Calu3 (cell line): ENCODE results near the gene NECTIN1. TPM values are rescaled to one million over a fixed set of nuclear protein-coding genes. Genes with fewer than 3 reads are reported as not detected.

ENCODE experiments used
- BruUV-seq: library from RNA; stranded (reverse); fragments of 400-500 nt; replicated peaks from 2 replicates; lab custom pipeline; 2021; lab: Mats Ljungman, UMichigan
- CTCF ChIA-PET: fragments of 300-600 bp; sonication (Branson Sonifier 250); formaldehyde crosslinking; loops from one replicate; lab custom pipeline; 2022; ENCODE audit warnings: antibody characterized with exemption; lab: Charles Lee
- DNase-seq: peaks from one replicate; pipeline ENCODE4 v3.0.0; 2022
- H3K27ac Mint-ChIP-seq: one replicate; pipeline ENCODE4 v1.8.0; 2022; ENCODE audit warnings: mixed read lengths; ENCODE audit not compliant: unreplicated experiment
- H3K27me3 Mint-ChIP-seq: one replicate; pipeline ENCODE4 v1.8.0; 2022; ENCODE audit warnings: mixed read lengths; ENCODE audit not compliant: unreplicated experiment
- H3K36me3 Mint-ChIP-seq: one replicate; pipeline ENCODE4 v1.8.0; 2022; ENCODE audit warnings: mild to moderate bottlenecking, moderate library complexity, mixed read lengths; ENCODE audit not compliant: insufficient read depth, unreplicated experiment
- H3K4me1 Mint-ChIP-seq: one replicate; pipeline ENCODE4 v1.8.0; 2022; ENCODE audit warnings: mild to moderate bottlenecking, low read depth, mixed read lengths; ENCODE audit not compliant: unreplicated experiment
- H3K4me3 Mint-ChIP-seq: one replicate; pipeline ENCODE4 v1.8.0; 2022; ENCODE audit warnings: mild to moderate bottlenecking, low read depth, moderate library complexity, mixed read lengths; ENCODE audit not compliant: unreplicated experiment
- H3K9me3 Mint-ChIP-seq: one replicate; pipeline ENCODE4 v1.8.0; 2022; ENCODE audit warnings: low read depth, mixed read lengths; ENCODE audit not compliant: unreplicated experiment
- intact Hi-C: fragments of 100-400 bp; cut with micrococcal nuclease; formaldehyde crosslinking; loops from one replicate; pipeline ENCODE4 v1.10.0; 2022; ENCODE audit not compliant: unreplicated experiment
- total RNA-seq: library from RNA; stranded (reverse); gene quantifications from 2 replicates; pipeline ENCODE4 v1.2.3, GENCODE V29; 2022
- TF ChIP-seq, protein P1 (sequence below): fragments of 200-600 bp; IDR thresholded peaks from one replicate; pipeline ENCODE4 v1.8.0; 2022; ENCODE audit warnings: antibody characterized with exemption; ENCODE audit not compliant: unreplicated experiment

Gene NECTIN1
- total RNA-seq, 1 experiment from 2014 or later: 22.1 TPM

DNA sequence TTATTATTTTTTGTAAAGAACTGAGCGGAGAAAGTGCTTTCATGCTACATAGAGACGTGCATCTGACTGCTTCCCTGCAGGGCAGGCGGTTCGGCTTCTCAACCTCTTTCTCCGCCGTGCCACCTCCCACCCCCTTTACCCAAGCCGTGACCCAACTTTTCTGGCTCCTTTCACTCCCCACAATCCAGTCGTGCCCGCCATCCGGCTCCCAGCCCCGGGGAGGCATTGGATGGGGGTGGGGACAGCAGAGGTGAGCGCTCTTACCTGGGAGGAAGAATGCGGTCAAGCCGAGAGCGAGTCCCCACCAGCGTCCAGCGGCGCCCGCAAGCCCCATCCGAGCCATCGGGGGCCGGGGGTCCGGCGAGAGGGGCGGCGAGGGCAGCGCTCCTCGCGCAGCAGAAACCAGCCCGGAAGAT lies 781 bp downstream of the NECTIN1 start:
- TF ChIP-seq, protein P1, sequence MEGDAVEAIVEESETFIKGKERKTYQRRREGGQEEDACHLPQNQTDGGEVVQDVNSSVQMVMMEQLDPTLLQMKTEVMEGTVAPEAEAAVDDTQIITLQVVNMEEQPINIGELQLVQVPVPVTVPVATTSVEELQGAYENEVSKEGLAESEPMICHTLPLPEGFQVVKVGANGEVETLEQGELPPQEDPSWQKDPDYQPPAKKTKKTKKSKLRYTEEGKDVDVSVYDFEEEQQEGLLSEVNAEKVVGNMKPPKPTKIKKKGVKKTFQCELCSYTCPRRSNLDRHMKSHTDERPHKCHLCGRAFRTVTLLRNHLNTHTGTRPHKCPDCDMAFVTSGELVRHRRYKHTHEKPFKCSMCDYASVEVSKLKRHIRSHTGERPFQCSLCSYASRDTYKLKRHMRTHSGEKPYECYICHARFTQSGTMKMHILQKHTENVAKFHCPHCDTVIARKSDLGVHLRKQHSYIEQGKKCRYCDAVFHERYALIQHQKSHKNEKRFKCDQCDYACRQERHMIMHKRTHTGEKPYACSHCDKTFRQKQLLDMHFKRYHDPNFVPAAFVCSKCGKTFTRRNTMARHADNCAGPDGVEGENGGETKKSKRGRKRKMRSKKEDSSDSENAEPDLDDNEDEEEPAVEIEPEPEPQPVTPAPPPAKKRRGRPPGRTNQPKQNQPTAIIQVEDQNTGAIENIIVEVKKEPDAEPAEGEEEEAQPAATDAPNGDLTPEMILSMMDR: no peak
- Mint-ChIP-seq H3K4me3 (peak overlapping the region; percentile 78), H3K9me3 (no peaks in the 10 kb centered on the region), H3K27me3 (peaks cover 3% of the 10 kb centered on the region), H3K4me1 (no peaks in the 10 kb centered on the region), H3K36me3 (peaks cover 27% of the 10 kb centered on the region), H3K27ac (peak overlapping the region; percentile 66)
- intact Hi-C loops: loop anchor here (5.0 to 10.0 kb wide), 2 partner anchors 36 to 63 kb away; no protein-coding TSS in a partner anchor
- BruUV-seq: no TSS peak
- DNase-seq: peak; percentile 13
- CTCF ChIA-PET: no interaction called here

DNA sequence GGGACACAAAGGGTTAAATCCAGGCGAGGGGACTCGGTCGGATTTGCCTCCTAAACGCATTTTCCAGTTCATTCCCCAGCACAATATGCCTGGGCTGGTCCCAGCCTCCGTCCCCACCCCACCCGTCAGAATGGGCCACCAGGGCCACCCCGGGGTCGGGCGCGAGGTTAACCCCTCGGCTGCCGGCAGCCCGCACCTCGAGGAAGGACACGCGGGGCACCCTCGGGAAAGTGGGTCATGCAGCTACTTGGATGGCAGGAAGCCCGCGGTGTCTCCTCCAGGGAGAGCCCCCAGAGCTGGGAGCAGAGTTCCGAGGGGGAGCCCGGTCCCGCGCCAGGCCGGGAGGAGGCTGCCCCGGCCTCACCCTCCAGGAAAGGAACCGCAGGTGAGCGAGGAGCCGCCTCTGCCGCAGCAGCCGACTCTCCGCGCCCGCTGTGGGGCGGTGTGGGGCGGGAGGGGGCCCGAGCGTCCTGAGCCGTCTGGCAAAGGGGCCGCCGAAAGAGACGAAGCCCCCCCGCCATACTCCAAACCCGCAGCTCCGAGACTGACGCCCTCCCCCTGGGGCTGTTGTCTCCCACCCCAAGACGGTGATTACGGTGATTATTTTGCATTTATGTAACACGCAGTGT lies 1.4 kb downstream of the NECTIN1 start:
- BruUV-seq: TSS peak; percentile 45

DNA sequence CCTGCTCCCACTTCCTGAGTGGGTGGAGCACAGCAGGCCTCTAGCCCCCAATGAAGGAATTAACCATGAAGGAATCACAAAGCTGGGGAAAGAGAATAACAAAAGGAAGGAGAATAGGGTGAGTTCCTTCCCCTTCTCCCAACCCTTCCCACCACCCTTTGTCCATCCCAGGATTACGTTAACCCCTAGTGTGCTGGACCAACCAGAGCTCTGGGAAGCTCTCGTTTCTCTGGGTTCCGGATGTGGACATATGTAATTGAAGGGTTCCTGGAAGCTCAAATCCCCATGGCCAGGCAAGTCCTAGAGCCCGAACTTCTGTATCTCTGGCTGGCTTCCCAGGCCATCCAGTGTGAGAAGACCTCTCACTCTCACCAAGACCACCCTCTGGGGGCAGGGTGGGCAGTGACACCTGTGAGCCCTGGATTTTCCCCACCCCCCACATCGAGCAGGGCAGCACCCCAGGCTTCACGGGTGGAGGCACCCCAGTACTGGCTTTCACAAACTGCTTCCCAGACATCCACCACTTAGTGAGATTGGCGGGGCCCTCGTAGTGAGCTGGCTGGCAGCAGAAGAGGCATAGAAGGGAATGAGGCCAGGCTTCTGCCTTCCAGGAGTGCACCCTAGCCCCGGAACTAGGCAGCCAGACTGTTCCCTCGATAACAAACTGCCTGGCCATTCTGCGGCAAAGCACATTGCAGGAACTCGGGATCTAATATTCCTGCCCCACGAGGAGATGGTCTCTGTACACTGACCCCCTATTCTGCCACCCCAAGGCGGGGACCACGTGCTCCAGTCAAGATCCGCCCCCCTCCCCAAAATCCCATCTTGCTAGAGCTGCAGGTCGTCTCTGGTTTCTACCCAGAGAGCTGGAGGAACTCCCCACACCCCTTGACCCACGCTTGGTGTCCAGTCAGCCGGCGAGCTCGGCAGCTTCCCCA lies 2.1 kb downstream of the NECTIN1 start:
- Mint-ChIP-seq H3K9me3 (no peaks in the 10 kb centered on the region), H3K4me1 (peaks cover 5% of the 10 kb centered on the region), H3K27ac (no peak overlapping the region), H3K27me3 (no peaks in the 10 kb centered on the region), H3K4me3 (peak overlapping the region; percentile 78), H3K36me3 (peaks cover 30% of the 10 kb centered on the region)
- BruUV-seq: no TSS peak
- no peak for DNase-seq
- TF ChIP-seq, protein P1: no peak
- intact Hi-C loops: loop anchor here (5.0 to 10.0 kb wide), 2 partner anchors 35 to 62 kb away; no protein-coding TSS in a partner anchor
- CTCF ChIA-PET: no interaction called here

More for the DNA sequence above, 1.4 kb downstream of the NECTIN1 start:
- TF ChIP-seq, protein P1: no peak
- CTCF ChIA-PET: no interaction called here
- Mint-ChIP-seq H3K4me3 (peak overlapping the region; percentile 78), H3K9me3 (no peaks in the 10 kb centered on the region), H3K36me3 (peaks cover 27% of the 10 kb centered on the region), H3K27ac (peak overlapping the region; percentile 66), H3K27me3 (no peaks in the 10 kb centered on the region), H3K4me1 (no peaks in the 10 kb centered on the region)
- DNase-seq: peak; percentile 55
- intact Hi-C loops: loop anchor here (5.0 to 10.0 kb wide), 2 partner anchors 35 to 63 kb away; no protein-coding TSS in a partner anchor

DNA sequence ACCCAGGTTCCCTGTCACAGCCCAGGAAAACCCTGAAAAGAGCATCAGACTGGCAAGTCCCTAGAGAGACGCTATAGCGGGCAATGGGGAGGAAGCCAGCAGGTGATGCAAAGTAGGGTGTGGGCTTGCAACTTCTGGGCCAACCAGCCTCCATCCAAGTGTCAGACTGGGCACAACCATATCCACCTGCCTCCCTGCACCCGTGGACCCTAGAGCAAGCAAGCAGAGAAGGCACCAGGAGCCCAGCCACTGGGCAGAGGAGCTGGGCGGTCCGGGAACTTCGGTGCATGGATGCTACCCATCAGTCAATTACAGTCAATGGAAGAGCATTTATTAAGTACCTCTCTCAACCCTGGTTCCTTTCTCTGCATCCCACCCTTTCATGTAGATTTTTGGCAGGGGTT lies 2.8 kb downstream of the NECTIN1 start:
- intact Hi-C loops: loop anchor here (5.0 to 10.0 kb wide), 2 partner anchors 34 to 61 kb away; no protein-coding TSS in a partner anchor
- no peaks in the 10 kb centered on the region for H3K27me3 Mint-ChIP-seq
- peaks cover 32% of the 10 kb centered on the region for H3K36me3 Mint-ChIP-seq
- no peaks in the 10 kb centered on the region for H3K9me3 Mint-ChIP-seq
- no peak for DNase-seq
- no TSS peak for BruUV-seq
- no peak overlapping the region for H3K27ac Mint-ChIP-seq
- peak overlapping the region; percentile 78 for H3K4me3 Mint-ChIP-seq
- TF ChIP-seq, protein P1: no peak
- peaks cover 9% of the 10 kb centered on the region for H3K4me1 Mint-ChIP-seq
- CTCF ChIA-PET: no interaction called here
